ENCODE data around the gene YWHAE.
A peak's percentile ranks its signal among the peaks of the same experiment; 100 is the strongest.

The YWHAE gene

DNA sequence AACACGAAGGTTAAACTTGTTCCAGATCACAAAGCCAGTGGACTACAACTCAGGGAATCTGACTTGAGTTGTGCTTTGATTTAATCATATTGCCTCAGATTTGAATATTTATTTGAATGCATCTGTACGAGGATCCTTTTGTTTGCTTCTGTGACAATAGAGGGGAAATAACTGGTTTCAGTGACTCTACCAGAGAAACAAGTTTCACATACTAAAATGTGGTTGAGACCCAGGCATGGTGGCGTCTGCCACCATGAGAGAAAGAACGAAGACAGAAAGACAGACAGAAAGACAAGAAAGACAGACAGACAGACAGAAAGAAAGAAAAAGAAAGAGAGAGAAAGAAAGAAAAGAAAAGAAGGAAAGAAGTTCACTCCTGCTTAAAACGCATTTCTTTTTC, 24.0 kb downstream of the YWHAE start:
- H3K27ac ChIP-seq (ENCODE audit: low read depth, low read length) = peak overlapping the region; percentile 38; the same call in 1 of the 2 replicates
- no peaks in the 10 kb centered on the region for H3K9me3 ChIP-seq (ENCODE audit: insufficient read depth, low read length)
- H2AFZ ChIP-seq (ENCODE audit: low read depth, low read length, severe bottlenecking) = no peak overlapping the region
- peaks cover 75% of the 10 kb centered on the region for H4K20me1 ChIP-seq (ENCODE audit: low read depth, low read length)
- TF ChIP-seq, protein P1, sequence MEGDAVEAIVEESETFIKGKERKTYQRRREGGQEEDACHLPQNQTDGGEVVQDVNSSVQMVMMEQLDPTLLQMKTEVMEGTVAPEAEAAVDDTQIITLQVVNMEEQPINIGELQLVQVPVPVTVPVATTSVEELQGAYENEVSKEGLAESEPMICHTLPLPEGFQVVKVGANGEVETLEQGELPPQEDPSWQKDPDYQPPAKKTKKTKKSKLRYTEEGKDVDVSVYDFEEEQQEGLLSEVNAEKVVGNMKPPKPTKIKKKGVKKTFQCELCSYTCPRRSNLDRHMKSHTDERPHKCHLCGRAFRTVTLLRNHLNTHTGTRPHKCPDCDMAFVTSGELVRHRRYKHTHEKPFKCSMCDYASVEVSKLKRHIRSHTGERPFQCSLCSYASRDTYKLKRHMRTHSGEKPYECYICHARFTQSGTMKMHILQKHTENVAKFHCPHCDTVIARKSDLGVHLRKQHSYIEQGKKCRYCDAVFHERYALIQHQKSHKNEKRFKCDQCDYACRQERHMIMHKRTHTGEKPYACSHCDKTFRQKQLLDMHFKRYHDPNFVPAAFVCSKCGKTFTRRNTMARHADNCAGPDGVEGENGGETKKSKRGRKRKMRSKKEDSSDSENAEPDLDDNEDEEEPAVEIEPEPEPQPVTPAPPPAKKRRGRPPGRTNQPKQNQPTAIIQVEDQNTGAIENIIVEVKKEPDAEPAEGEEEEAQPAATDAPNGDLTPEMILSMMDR (IDR thresholded peaks at IDR 0.05; ENCODE audit: insufficient read depth, low read length, poor library complexity, severe bottlenecking) = no peak
- no peak for TF ChIP-seq EZH2phosphoT487 (conservative IDR thresholded peaks at IDR 0.05; ENCODE audit: low read length)
- peaks cover 25% of the 10 kb centered on the region for H3F3A ChIP-seq (ENCODE audit: insufficient read depth)
- peak overlapping the region; percentile 37 for H3K4me2 ChIP-seq (ENCODE audit: low read depth, low read length, poor library complexity, severe bottlenecking)
- H3K9ac ChIP-seq (ENCODE audit: low read length) = no peak overlapping the region
- H3K9me2 ChIP-seq (replicated peaks; ENCODE audit: insufficient read depth, low read length) = no peaks in the 10 kb centered on the region
- no peak overlapping the region for H3K4me3 ChIP-seq (ENCODE audit: insufficient read depth, low read length, poor library complexity, severe bottlenecking)
- H3K36me3 ChIP-seq (ENCODE audit: low read length) = no peaks in the 10 kb centered on the region
- peaks cover 100% of the 10 kb centered on the region for H3K79me2 ChIP-seq (ENCODE audit: insufficient read depth, low read length)
- no peaks in the 10 kb centered on the region for H3K27me3 ChIP-seq (ENCODE audit: low read length)

DNA sequence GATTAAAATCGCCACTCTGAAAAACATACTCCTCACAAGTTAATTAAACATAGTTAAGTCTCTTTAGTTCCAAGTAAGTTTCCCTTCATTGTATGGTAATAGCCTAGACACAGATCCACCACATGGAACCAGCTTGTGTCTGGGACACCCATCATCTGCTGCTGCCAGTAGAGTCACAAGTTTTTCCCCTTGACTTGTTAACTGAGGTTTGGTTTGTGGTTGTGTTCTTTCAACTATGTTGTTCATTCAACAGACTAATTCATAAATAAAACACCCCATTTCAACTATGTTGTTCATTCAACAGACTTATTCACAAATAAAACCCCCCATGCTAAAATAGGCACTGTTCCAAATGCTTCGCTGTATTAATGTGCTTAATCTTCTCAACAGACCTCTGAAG, 24.4 kb downstream of the YWHAE start:
- H3K9me2 ChIP-seq (replicated peaks; ENCODE audit: insufficient read depth, low read length) = no peaks in the 10 kb centered on the region
- peaks cover 72% of the 10 kb centered on the region for H4K20me1 ChIP-seq (ENCODE audit: low read depth, low read length)
- no peaks in the 10 kb centered on the region for H3K36me3 ChIP-seq (ENCODE audit: low read length)
- no peak for TF ChIP-seq EZH2phosphoT487 (conservative IDR thresholded peaks at IDR 0.05; ENCODE audit: low read length)
- TF ChIP-seq, protein P1 (IDR thresholded peaks at IDR 0.05; ENCODE audit: insufficient read depth, low read length, poor library complexity, severe bottlenecking) = no peak
- H3K27me3 ChIP-seq (ENCODE audit: low read length) = no peaks in the 10 kb centered on the region
- H3F3A ChIP-seq (ENCODE audit: insufficient read depth) = peaks cover 21% of the 10 kb centered on the region
- H3K9me3 ChIP-seq (ENCODE audit: insufficient read depth, low read length) = no peaks in the 10 kb centered on the region
- no peak overlapping the region for H2AFZ ChIP-seq (ENCODE audit: low read depth, low read length, severe bottlenecking)
- peak overlapping the region; percentile 38; the same call in 1 of the 2 replicates for H3K27ac ChIP-seq (ENCODE audit: low read depth, low read length)
- H3K9ac ChIP-seq (ENCODE audit: low read length) = no peak overlapping the region
- H3K4me3 ChIP-seq (ENCODE audit: insufficient read depth, low read length, poor library complexity, severe bottlenecking) = no peak overlapping the region
- peak overlapping the region; percentile 37 for H3K4me2 ChIP-seq (ENCODE audit: low read depth, low read length, poor library complexity, severe bottlenecking)
- peaks cover 100% of the 10 kb centered on the region for H3K79me2 ChIP-seq (ENCODE audit: insufficient read depth, low read length)

DNA sequence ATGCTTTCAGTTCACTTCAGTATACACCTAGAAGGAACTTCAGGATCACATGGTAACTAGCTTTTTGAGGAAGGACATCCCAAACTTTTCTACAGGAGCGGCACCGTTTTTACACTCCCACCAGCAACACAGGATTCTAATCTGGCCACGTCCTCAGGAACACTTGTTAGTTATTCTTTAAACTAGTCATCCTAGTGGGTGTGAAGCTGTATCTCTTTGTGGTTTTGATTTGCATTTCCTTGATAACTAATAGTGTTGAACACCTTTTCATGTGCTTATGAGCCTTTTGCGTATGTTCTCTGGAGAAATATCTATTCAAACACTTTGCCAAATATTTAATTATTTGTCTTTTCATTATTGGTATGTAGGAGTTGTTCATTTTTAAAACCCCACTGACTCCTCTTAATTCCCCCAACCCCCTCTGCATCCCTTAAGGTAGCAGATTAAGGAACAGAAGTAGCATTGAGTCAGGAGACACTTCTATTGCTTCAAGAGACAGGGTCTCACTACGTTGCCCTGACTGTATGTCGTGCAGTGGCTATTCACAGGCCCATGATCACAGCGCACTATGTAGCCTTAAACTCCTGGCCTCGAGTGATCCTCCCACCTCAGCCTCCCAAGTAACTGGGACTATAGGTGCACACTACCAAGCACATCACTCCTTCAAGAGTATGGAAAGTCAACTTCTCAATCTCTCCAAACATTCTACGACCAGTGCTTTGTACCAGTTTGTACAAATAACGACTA, 25.4 kb downstream of the YWHAE start:
- Histone ChIP-seq H3K27me3 (ENCODE audit: low read length) (no peaks in the 10 kb centered on the region), H2AFZ (ENCODE audit: low read depth, low read length, severe bottlenecking) (no peak overlapping the region), H3F3A (ENCODE audit: insufficient read depth) (peaks cover 16% of the 10 kb centered on the region), H3K36me3 (ENCODE audit: low read length) (no peaks in the 10 kb centered on the region), H3K9me2 (replicated peaks; ENCODE audit: insufficient read depth, low read length) (no peaks in the 10 kb centered on the region), H3K4me2 (ENCODE audit: low read depth, low read length, poor library complexity, severe bottlenecking) (no peak overlapping the region), H4K20me1 (ENCODE audit: low read depth, low read length) (peaks cover 64% of the 10 kb centered on the region), H3K9ac (ENCODE audit: low read length) (no peak overlapping the region), H3K27ac (ENCODE audit: low read depth, low read length) (no peak overlapping the region), H3K9me3 (ENCODE audit: insufficient read depth, low read length) (no peaks in the 10 kb centered on the region), H3K4me3 (ENCODE audit: insufficient read depth, low read length, poor library complexity, severe bottlenecking) (no peak overlapping the region), H3K79me2 (ENCODE audit: insufficient read depth, low read length) (peaks cover 100% of the 10 kb centered on the region)
- TF ChIP-seq, protein P1 (IDR thresholded peaks at IDR 0.05; ENCODE audit: insufficient read depth, low read length, poor library complexity, severe bottlenecking) = no peak
- TF ChIP-seq EZH2phosphoT487 (conservative IDR thresholded peaks at IDR 0.05; ENCODE audit: low read length) = no peak
